K562 (cell line): Measurements from ENCODE around the gene TP53BP2. TPM values are rescaled to one million over a fixed set of nuclear protein-coding genes. Genes with fewer than 3 reads are reported as not detected.

ENCODE experiments used
- ARNT ChIP-seq, 2 experiments: fragments of 450-650 bp; IDR thresholded peaks; 2 replicates each; pipeline ENCODE4 v1.6.1; 2016; ENCODE audit warnings: mild to moderate bottlenecking in 1 of 2
- CBX3 ChIP-seq, 2 experiments: IDR thresholded peaks; 1 replicate in 1 of 2; 2 replicates in 1 of 2; pipeline ENCODE4 v1.6.1; 2012; ENCODE audit warnings: inconsistent platforms in 2 of 2, low read length in 2 of 2, borderline replicate concordance in 1 of 2, control low read depth in 1 of 2
- FOXK2 ChIP-seq, 2 experiments: fragments of 450-650 bp; IDR thresholded peaks in 1 of 2; conservative IDR thresholded peaks in 1 of 2; 2 replicates each; pipeline ENCODE4 v1.6.1; 2016; ENCODE audit warnings: low read depth in 2 of 2, mild to moderate bottlenecking in 1 of 2
- FUS ChIP-seq: fragments of 200-400 bp; formaldehyde crosslinking; optimal IDR thresholded peaks from 2 replicates; pipeline ENCODE3; 2017; ENCODE audit warnings: low read depth, low read length
- HDAC1 ChIP-seq, 2 experiments: fragments of 450-650 bp; IDR thresholded peaks; 2 replicates each; pipeline ENCODE4 v1.6.1; 2016 to 2017; ENCODE audit warnings: inconsistent platforms in 1 of 2, mild to moderate bottlenecking in 1 of 2, moderate library complexity in 1 of 2
- JUND ChIP-seq, 2 experiments: IDR thresholded peaks; 2 replicates in 1 of 2; 3 replicates in 1 of 2; pipeline ENCODE4 v1.6.1; 2011; ENCODE audit warnings: borderline replicate concordance in 2 of 2, low read depth in 2 of 2, low read length in 2 of 2, improper control_type of control experiment in 1 of 2, missing biosample characterization in 1 of 2, missing genetic modification characterization in 1 of 2, missing genetic modification reagents in 1 of 2
- MEF2A ChIP-seq: IDR thresholded peaks from 2 replicates; pipeline ENCODE4 v1.6.1; 2011; ENCODE audit warnings: low read depth, mild to moderate bottlenecking, low read length, moderate library complexity; ENCODE audit not compliant: control insufficient read depth
- MIER1 ChIP-seq: fragments of 450-650 bp; IDR thresholded peaks from 2 replicates; pipeline ENCODE4 v1.6.1; 2016; ENCODE audit warnings: antibody characterized with exemption, mild to moderate bottlenecking, low read depth
- RHOXF2B ChIP-seq: fragments of 250-450 bp; sonication (Bioruptor Pico); conservative IDR thresholded peaks from 2 replicates; pipeline ENCODE4 v1.5.1; 2021
- SIN3B ChIP-seq: fragments of 450-650 bp; IDR thresholded peaks from 2 replicates; pipeline ENCODE4 v1.6.1; 2017; ENCODE audit warnings: low read depth, mild to moderate bottlenecking, moderate library complexity
- SUPT5H ChIP-seq: fragments of 450-650 bp; IDR thresholded peaks from 2 replicates; pipeline ENCODE4 v1.6.1; 2016
- TBP ChIP-seq: optimal IDR thresholded peaks from 2 replicates; pipeline ENCODE3; 2011; ENCODE audit warnings: low read depth, low read length, improper control_type of control experiment
- TGIF2 ChIP-seq: sonication (generic); formaldehyde crosslinking; IDR thresholded peaks from 2 replicates; pipeline ENCODE4 v1.8.1; 2022; ENCODE audit warnings: mild to moderate bottlenecking, missing genetic modification reagents, moderate library complexity
- THRA ChIP-seq: fragments of 450-650 bp; IDR thresholded peaks from 2 replicates; pipeline ENCODE4 v1.6.1; 2017; ENCODE audit warnings: mild to moderate bottlenecking, moderate library complexity
- U2AF2 ChIP-seq: fragments of 200-400 bp; formaldehyde crosslinking; optimal IDR thresholded peaks from 2 replicates; pipeline ENCODE3; 2017; ENCODE audit warnings: low read depth, mild to moderate bottlenecking, low read length
- ZBTB1 ChIP-seq: sonication (generic); formaldehyde crosslinking; IDR thresholded peaks from 2 replicates; pipeline ENCODE4 v1.8.1; 2023; ENCODE audit warnings: missing genetic modification reagents, low read depth, mild to moderate bottlenecking, borderline replicate concordance
- ZC3H8 ChIP-seq: fragments of 450-650 bp; IDR thresholded peaks from 2 replicates; pipeline ENCODE4 v1.6.1; 2017
- ZNF239 ChIP-seq: fragments of 250-450 bp; sonication (Bioruptor Pico); IDR thresholded peaks from 2 replicates; pipeline ENCODE4 v1.4.0; 2020; ENCODE audit warnings: mild to moderate bottlenecking
- ZNF3 ChIP-seq: fragments of 250-450 bp; sonication (Bioruptor Pico); IDR thresholded peaks from 2 replicates; pipeline ENCODE4 v1.5.0; 2021; ENCODE audit warnings: mild to moderate bottlenecking, moderate library complexity
- ZNF707 ChIP-seq: fragments of 250-450 bp; sonication (Bioruptor Pico); conservative IDR thresholded peaks from 2 replicates; pipeline ENCODE4 v1.8.0; 2022; ENCODE audit warnings: inconsistent platforms, mild to moderate bottlenecking, moderate library complexity
- ZSCAN29 ChIP-seq: fragments of 450-650 bp; IDR thresholded peaks from 2 replicates; pipeline ENCODE4 v1.6.1; 2017
- polyA plus RNA-seq, 8 experiments: library from polyadenylated mRNA; depleted of rRNA in 4 of 8; stranded (reverse) in 5 of 8; unstranded in 3 of 8; fragments of >200 nt; fragmentation: Nextera tagmentation in 2 of 8; fragmentation: Illumina TruSeq in 1 of 8; extraction: Ambion mirVana in 2 of 8; extraction: Trizol in 1 of 8; gene quantifications; 2 replicates each; pipeline versions ENCODE4 v1.2.1 to v1.2.3, GENCODE V29; 2011 to 2014; ENCODE audit warnings: inconsistent platforms in 1 of 8, missing spikeins in 1 of 8
- total RNA-seq, 7 experiments: library from RNA; depleted of rRNA in 6 of 7; stranded (reverse); fragments of >200 nt in 6 of 7; fragmentation: Illumina TruSeq in 2 of 7; extraction: Trizol in 2 of 7; gene quantifications; 2 replicates each; pipeline versions ENCODE4 v1.2.1 to v1.2.3, GENCODE V29; 2011 to 2021; ENCODE audit warnings: low replicate concordance in 1 of 7
- TF ChIP-seq, protein P1 (sequence below): fragments of 250-450 bp; sonication (Bioruptor Pico); IDR thresholded peaks from 2 replicates; pipeline ENCODE4 v1.8.0; 2022; ENCODE audit warnings: moderate library complexity, mild to moderate bottlenecking, inconsistent platforms
- TF ChIP-seq, protein P2 (sequence below), 2 experiments: IDR thresholded peaks; 2 replicates each; pipeline ENCODE4 v1.6.1; 2012; ENCODE audit warnings: improper control_type of control experiment in 2 of 2, low read depth in 2 of 2, low read length in 2 of 2, borderline replicate concordance in 1 of 2
- TF ChIP-seq, protein P3 (sequence below): fragments of 450-650 bp; IDR thresholded peaks from 2 replicates; pipeline ENCODE4 v1.6.1; 2016; ENCODE audit warnings: antibody characterized with exemption

Gene TP53BP2
- total and polyA plus RNA-seq, 9 of the 15 experiments (the other 6 are each of a cell fraction or from before 2014, with no cell fraction given), result 17.0 to 69.6 (median 40.1) TPM

GRCh38 chr1:223788746-223789415 lies 56.9 kb downstream of the TP53BP2 start (continued):
- TF ChIP-seq TBP, result peak; percentile 53
- 0 out of 2 replicates have a peak, but pooled peaks have one; percentile 28 for TF ChIP-seq ZC3H8
- TF ChIP-seq THRA, result no peak
- no peak; the same call in 1 of the 2 replicates for TF ChIP-seq ZSCAN29
- TF ChIP-seq ARNT (IDR thresholded peaks at IDR 0.05), result peak; percentile 95 to 99
- TF ChIP-seq ZBTB1 (CRISPR knock-in tag), result no peak
- peak; percentile 86 for TF ChIP-seq JUND (IDR thresholded peaks at IDR 0.05; ENCODE audit: borderline replicate concordance, low read depth, low read length)
- peak; percentile 94; the same call in 2 of the 3 replicates for TF ChIP-seq JUND (tag; IDR thresholded peaks at IDR 0.05; ENCODE audit: borderline replicate concordance, low read depth, low read length)
- TF ChIP-seq ZNF3, result no peak
- TF ChIP-seq, protein P1, sequence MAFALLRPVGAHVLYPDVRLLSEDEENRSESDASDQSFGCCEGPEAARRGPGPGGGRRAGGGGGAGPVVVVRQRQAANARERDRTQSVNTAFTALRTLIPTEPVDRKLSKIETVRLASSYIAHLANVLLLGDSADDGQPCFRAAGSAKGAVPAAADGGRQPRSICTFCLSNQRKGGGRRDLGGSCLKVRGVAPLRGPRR (CRISPR knock-in tag), result peak; percentile 82; the same call in 1 of the 2 replicates
- TF ChIP-seq SUPT5H, result no peak
- TF ChIP-seq MEF2A, result 0 out of 2 replicates have a peak, but pooled peaks have one; percentile 12
- TF ChIP-seq TGIF2 (CRISPR knock-in tag), result no peak
- TF ChIP-seq SIN3B, result no peak
- TF ChIP-seq, protein P2, sequence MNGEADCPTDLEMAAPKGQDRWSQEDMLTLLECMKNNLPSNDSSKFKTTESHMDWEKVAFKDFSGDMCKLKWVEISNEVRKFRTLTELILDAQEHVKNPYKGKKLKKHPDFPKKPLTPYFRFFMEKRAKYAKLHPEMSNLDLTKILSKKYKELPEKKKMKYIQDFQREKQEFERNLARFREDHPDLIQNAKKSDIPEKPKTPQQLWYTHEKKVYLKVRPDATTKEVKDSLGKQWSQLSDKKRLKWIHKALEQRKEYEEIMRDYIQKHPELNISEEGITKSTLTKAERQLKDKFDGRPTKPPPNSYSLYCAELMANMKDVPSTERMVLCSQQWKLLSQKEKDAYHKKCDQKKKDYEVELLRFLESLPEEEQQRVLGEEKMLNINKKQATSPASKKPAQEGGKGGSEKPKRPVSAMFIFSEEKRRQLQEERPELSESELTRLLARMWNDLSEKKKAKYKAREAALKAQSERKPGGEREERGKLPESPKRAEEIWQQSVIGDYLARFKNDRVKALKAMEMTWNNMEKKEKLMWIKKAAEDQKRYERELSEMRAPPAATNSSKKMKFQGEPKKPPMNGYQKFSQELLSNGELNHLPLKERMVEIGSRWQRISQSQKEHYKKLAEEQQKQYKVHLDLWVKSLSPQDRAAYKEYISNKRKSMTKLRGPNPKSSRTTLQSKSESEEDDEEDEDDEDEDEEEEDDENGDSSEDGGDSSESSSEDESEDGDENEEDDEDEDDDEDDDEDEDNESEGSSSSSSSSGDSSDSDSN (IDR thresholded peaks at IDR 0.05; ENCODE audit: borderline replicate concordance in 1 of 2, low read depth in 2 of 2, low read length in 2 of 2), result peak in 1 of 2 experiments; percentile 77; a peak in 1 of 4 replicates
- peak; percentile 52 to 78 for TF ChIP-seq FOXK2 (conservative IDR thresholded peaks at IDR 0.05 in 1 of 2, IDR thresholded peaks at IDR 0.05 in 1 of 2; ENCODE audit: low read depth in 2 of 2)
- no peak for TF ChIP-seq FUS
- TF ChIP-seq ZNF239, result peak; percentile 73; the same call in 1 of the 2 replicates
- TF ChIP-seq U2AF2, result no peak
- TF ChIP-seq MIER1, result no peak
- TF ChIP-seq ZNF707 (CRISPR knock-in tag), result no peak
- TF ChIP-seq HDAC1 (IDR thresholded peaks at IDR 0.05), result peak; percentile 58 to 87; a peak in 2 of 4 replicates
- TF ChIP-seq RHOXF2B (CRISPR knock-in tag), result no peak
- TF ChIP-seq CBX3 (IDR thresholded peaks at IDR 0.05; ENCODE audit: borderline replicate concordance in 1 of 2, low read length in 2 of 2), result peak in 1 of 2 experiments; percentile 99; a peak in 2 of 3 replicates
- TF ChIP-seq, protein P3, sequence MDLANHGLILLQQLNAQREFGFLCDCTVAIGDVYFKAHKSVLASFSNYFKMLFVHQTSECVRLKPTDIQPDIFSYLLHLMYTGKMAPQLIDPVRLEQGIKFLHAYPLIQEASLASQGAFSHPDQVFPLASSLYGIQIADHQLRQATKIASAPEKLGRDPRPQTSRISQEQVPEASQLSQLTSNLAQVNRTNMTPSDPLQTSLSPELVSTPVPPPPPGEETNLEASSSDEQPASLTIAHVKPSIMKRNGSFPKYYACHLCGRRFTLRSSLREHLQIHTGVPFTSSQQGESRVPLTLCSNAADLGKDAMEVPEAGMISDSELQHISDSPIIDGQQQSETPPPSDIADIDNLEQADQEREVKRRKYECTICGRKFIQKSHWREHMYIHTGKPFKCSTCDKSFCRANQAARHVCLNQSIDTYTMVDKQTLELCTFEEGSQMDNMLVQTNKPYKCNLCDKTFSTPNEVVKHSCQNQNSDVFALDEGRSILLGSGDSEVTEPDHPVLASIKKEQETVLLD, result peak; percentile 70; the same call in 1 of the 2 replicates
